Measurements from ENCODE around the gene EPAS1.

DNA sequence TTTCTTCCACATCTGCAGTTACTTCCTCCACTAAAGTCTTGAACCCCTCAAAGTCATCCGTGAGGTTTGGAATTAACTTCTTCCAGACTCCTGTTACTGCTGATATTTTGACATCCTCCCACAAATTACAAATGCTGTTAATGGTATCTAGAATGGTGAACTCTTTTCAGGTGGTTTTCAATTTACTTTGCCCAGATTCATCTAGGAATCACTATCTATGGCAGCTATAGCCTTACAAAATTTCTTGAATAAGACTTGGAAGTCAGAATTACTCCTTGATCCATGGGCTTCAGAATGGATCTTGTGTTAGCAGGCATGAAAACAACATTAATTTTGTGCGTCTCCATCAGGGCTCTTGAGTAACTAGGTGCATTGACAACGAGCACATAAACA is 19.9 kb downstream of the EPAS1 start:
- TF ChIP-seq HDAC1 (IDR thresholded peaks at IDR 0.05) = no peak
- no peak for TF ChIP-seq PHF8 (IDR thresholded peaks at IDR 0.05; ENCODE audit: borderline replicate concordance, low read length)
- TF ChIP-seq EHMT2 (IDR thresholded peaks at IDR 0.05) = no peak
- TF ChIP-seq, protein P1, sequence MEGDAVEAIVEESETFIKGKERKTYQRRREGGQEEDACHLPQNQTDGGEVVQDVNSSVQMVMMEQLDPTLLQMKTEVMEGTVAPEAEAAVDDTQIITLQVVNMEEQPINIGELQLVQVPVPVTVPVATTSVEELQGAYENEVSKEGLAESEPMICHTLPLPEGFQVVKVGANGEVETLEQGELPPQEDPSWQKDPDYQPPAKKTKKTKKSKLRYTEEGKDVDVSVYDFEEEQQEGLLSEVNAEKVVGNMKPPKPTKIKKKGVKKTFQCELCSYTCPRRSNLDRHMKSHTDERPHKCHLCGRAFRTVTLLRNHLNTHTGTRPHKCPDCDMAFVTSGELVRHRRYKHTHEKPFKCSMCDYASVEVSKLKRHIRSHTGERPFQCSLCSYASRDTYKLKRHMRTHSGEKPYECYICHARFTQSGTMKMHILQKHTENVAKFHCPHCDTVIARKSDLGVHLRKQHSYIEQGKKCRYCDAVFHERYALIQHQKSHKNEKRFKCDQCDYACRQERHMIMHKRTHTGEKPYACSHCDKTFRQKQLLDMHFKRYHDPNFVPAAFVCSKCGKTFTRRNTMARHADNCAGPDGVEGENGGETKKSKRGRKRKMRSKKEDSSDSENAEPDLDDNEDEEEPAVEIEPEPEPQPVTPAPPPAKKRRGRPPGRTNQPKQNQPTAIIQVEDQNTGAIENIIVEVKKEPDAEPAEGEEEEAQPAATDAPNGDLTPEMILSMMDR (IDR thresholded peaks at IDR 0.05 in 2 of 3, conservative IDR thresholded peaks at IDR 0.05 in 1 of 3; ENCODE audit: insufficient read depth in 2 of 3, low read depth in 1 of 3, low read length in 3 of 3) = no peak
- TF ChIP-seq, protein P2, sequence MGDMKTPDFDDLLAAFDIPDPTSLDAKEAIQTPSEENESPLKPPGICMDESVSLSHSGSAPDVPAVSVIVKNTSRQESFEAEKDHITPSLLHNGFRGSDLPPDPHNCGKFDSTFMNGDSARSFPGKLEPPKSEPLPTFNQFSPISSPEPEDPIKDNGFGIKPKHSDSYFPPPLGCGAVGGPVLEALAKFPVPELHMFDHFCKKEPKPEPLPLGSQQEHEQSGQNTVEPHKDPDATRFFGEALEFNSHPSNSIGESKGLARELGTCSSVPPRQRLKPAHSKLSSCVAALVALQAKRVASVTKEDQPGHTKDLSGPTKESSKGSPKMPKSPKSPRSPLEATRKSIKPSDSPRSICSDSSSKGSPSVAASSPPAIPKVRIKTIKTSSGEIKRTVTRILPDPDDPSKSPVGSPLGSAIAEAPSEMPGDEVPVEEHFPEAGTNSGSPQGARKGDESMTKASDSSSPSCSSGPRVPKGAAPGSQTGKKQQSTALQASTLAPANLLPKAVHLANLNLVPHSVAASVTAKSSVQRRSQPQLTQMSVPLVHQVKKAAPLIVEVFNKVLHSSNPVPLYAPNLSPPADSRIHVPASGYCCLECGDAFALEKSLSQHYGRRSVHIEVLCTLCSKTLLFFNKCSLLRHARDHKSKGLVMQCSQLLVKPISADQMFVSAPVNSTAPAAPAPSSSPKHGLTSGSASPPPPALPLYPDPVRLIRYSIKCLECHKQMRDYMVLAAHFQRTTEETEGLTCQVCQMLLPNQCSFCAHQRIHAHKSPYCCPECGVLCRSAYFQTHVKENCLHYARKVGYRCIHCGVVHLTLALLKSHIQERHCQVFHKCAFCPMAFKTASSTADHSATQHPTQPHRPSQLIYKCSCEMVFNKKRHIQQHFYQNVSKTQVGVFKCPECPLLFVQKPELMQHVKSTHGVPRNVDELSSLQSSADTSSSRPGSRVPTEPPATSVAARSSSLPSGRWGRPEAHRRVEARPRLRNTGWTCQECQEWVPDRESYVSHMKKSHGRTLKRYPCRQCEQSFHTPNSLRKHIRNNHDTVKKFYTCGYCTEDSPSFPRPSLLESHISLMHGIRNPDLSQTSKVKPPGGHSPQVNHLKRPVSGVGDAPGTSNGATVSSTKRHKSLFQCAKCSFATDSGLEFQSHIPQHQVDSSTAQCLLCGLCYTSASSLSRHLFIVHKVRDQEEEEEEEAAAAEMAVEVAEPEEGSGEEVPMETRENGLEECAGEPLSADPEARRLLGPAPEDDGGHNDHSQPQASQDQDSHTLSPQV (IDR thresholded peaks at IDR 0.05) = no peak; the same call in 1 of the 2 replicates
